GM12872 (cell line): ENCODE data around the gene DAB2IP.

Source experiments
- TF ChIP-seq, protein P1 (sequence below): IDR thresholded peaks from 3 replicates; pipeline ENCODE4 v1.5.1; 2011; ENCODE audit warnings: low read depth, mild to moderate bottlenecking, low read length, moderate library complexity; ENCODE audit not compliant: insufficient read depth

The DAB2IP gene

DNA sequence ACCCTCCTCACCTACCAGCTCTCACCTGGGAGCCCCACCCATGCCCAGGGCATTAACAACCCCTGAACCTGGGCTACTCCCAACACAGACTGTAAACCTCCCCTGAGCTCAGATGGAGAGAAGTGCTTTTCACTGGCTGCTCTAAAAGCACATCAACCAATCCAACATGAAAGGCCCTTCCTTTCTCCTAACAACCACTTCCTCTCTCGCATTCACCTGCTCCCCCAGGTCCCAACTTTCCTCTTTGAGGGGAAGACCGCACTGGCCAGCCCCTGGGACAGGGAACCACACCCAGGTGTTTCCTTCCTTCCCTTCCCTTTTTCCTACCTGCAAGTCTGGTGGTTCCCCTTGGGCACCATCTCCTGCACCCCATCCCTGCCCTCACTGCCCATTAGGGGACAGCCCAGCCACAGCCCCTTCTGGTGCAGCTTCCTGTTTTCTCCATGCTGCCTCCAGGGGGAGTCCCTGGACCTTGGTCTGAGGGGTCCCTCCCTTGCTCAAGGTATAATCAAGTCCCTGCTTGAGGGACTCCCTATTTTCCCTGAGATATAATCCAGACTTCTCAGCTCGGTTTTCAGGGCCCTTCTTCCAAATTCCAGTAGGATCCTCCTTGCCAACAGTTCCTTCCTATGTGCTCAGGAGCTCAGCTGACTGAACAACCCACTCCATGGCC lies 30.5 kb upstream of the DAB2IP start:
- TF ChIP-seq, protein P1, sequence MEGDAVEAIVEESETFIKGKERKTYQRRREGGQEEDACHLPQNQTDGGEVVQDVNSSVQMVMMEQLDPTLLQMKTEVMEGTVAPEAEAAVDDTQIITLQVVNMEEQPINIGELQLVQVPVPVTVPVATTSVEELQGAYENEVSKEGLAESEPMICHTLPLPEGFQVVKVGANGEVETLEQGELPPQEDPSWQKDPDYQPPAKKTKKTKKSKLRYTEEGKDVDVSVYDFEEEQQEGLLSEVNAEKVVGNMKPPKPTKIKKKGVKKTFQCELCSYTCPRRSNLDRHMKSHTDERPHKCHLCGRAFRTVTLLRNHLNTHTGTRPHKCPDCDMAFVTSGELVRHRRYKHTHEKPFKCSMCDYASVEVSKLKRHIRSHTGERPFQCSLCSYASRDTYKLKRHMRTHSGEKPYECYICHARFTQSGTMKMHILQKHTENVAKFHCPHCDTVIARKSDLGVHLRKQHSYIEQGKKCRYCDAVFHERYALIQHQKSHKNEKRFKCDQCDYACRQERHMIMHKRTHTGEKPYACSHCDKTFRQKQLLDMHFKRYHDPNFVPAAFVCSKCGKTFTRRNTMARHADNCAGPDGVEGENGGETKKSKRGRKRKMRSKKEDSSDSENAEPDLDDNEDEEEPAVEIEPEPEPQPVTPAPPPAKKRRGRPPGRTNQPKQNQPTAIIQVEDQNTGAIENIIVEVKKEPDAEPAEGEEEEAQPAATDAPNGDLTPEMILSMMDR = peak; percentile 62

DNA sequence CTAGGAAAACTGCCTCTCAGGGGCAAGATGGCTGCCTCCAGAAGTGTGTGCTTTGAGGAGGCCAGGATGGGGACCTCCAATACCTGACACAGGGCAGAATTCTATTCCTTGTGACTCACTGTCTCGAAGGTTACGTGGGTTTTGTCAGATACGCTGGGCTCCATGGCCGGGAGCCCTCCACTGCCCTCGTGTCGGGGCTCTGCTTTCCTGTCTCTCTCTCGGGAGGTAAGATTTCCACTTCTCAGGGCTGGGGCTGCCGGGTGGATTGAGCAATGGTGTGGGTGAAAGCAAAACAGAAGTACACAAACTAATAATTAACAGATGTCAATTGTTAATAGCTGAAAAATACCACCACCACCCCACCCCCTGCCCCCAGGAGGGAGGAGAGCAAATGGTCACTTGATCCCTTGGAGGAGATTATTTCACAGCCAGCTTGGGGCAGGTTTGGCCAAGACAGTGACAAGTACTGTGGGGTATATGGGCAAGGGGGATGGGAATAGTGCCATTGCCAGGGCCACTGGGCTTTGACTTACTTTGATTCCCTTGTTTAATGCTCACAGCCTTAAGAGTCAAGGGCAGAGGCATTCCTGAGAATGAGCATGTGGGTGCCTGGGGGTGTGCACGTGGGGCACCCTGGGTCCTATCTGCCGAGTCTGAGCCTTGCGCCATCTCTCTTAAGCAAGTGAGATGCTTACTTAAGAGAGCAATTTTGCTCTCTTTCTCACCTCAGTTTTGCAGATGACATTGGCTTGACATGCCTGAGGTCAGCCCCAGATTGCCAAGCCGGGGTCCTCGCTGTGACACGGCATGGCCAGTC lies 28.8 kb upstream of the DAB2IP start:
- TF ChIP-seq, protein P1 = no peak

DNA sequence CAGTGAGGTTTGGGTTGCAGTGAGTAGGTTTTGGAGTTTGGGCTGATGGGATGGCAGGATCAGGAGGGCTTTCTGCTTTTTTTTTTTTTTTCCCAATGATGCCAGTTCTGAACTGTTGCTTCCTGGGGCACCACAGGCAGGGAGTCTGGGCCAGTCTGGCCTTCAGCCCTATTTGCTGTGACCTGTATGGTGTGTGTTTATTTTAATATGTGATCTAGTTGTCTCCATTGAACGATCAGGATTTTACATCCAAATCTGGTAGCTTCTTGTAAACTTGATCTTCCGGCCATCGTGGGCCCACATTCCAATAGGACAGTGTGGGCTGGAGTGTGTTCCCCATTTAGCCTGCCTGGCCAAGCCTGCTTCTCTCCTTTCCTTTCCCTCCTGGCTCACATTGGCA lies 25.8 kb upstream of the DAB2IP start:
- TF ChIP-seq, protein P1 = no peak

DNA sequence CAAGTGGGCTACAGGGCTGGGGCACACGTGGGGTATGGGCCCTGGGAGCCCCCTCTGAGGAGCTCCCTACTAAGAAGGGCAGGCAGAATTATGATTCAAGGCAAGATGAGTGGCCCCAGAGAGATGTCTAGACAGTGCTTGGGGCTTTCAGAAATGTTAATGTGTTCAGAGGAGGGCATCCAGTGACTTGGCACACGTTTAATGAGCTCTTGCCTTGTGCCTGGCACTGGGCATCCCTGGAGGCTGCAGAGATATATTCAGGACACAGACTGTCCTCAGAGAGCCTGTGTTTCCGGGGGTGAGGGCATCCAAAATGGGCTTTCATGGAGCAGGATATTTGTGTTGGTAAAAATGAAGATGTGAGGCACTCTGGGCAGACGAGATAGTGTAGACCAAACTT lies 25.4 kb upstream of the DAB2IP start:
- TF ChIP-seq, protein P1 = no peak

DNA sequence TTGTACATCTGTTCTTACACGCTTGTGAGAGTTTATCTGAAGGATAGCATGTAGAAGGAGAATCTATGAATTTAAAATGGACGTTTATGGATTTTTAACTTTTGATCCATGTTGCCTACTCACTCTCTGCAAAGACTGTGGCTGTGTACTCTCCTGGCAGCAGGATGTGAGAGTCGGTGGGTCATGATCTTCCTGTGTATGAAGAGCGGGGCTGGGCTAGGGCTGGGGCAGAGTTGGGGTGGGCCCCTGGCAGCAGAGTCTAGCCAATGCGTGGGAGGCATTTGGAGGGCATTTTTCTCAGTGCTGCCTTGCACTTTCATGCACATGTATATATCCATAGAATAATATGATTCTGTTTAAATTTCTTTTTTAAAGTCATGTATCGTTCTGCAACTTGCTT lies 24.0 kb upstream of the DAB2IP start:
- TF ChIP-seq, protein P1 = no peak

DNA sequence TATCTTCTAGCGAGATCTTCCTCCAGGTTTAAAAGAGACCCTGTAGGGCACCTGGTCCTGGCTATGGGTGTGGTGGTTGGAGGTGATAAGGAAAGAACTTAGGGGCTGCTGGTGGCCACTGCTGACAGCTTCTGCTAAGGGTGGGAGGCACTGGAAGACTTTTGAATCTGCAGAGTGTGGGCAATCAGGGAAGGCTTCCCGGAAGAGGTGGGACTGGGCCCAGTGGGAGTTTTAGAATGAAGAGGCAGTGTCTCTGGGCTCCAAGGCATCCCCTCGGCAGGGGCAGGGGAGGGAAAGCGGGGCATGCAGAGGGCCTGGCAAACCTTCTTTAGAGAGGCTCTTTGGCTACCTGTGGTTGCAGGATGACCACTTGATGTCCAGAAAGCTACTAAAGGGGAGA lies 23.0 kb upstream of the DAB2IP start:
- TF ChIP-seq, protein P1 = no peak

DNA sequence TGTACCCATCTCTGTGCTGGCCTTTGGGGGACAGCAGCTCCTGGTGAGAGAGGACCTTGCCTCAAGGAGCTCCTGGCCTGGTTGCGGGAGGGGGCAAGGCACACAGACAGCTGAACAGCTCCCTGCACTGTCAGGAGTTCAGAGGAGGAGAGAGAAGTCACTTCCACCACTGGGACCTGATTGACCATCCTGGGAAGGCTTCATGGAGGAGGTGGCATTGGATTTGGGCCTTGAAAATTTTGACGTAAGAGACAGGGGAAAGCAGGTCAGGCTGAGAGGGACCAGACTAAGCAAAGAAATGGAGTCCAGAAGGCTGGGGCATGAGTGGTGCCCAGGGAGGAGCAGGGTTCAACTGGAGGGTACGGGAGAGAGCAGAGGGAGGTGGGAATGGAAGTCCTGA lies 20.3 kb upstream of the DAB2IP start:
- TF ChIP-seq, protein P1 = no peak
